Memory B cell (primary cell): ENCODE results near the gene SAV1.
"Not testable (repeated sequence)": the region's sequence is repeated elsewhere in the genome, so short reads cannot be mapped to it uniquely, and the experiment has no call there.

Experiments
- ATAC-seq: fragments of 150-1000 bp; cut with Tn5 transposase; 2 replicates; pipeline ENCODE4 v1.10.0; 2021; ENCODE audit warnings: low read depth, mild to moderate bottlenecking, moderate library complexity
- DNase-seq, 2 donors: peaks; one replicate each; pipeline ENCODE4 v3.0.0; 2022; ENCODE audit warnings: low spot score in 2 of 2
- H3K27ac Mint-ChIP-seq: one replicate; pipeline ENCODE4 v1.8.0; 2022; ENCODE audit warnings: mild to moderate bottlenecking, moderate library complexity, mixed read lengths
- H3K27me3 Mint-ChIP-seq: one replicate; pipeline ENCODE4 v1.8.0; 2022; ENCODE audit warnings: mixed read lengths
- H3K36me3 Mint-ChIP-seq: one replicate; pipeline ENCODE4 v1.8.0; 2022; ENCODE audit warnings: mild to moderate bottlenecking, mixed read lengths
- H3K4me1 Mint-ChIP-seq: one replicate; pipeline ENCODE4 v1.8.0; 2022; ENCODE audit warnings: mixed read lengths
- H3K4me3 Mint-ChIP-seq: one replicate; pipeline ENCODE4 v1.8.0; 2022; ENCODE audit warnings: mild to moderate bottlenecking, moderate library complexity, mixed read lengths
- H3K9me3 Mint-ChIP-seq: one replicate; pipeline ENCODE4 v1.8.0; 2022; ENCODE audit warnings: mixed read lengths

The SAV1 gene

DNA sequence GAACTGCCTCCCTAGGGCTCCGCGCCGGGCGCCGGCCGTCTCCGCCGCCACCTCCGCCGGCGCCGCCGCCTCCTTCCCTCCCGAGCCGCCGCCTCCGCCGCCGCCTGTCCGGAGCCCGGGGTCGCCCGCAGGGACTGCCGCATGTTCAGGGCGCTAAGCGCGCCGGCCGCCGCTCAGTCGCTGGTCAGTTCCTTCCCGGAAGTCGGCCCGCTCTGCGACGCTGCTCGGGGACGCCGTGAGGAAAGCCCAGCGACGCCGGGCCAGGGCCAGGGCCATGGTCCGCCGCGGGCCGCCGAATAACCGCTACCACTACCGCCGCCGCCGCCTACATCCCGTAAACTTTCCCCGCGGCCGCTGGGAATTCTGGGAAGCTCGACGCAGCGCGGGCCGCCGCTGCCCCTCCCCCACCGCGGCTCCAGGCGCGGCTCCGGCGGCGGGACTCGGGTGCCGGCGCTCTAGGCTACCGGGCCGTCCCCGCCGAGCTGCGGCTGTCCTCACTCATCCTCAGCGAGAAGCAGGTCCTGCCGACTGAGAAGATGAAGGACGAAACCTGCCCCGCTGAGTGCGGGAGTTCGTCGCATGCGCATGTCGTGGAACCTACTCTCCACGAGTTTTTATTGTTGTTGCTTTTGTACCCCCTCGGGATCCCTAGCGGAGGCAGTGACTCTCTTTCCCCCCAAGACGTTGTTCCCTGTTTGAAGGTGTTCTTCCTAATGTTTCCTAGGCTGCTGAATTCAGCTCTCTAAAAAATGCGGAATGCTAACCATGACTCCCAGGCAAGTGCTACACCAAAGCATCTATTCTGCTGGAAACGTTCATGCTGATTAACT is at the start of gene SAV1:
Gene SAV1 (minus strand): TSS at position 311 of the 830 bp plus-strand sequence. CDS start 339 bp downstream, outside the sequence.
- peak; percentile 41 to 61 for DNase-seq
- peak; percentile 59 for ATAC-seq
- Mint-ChIP-seq H3K36me3 (peaks cover 10% of the 10 kb centered on the region), H3K27me3 (no peaks in the 10 kb centered on the region), H3K27ac (no peak within 1 kb of the TSS), H3K4me3 (no peak within 1 kb of the TSS), H3K9me3 (no peaks in the 10 kb centered on the region), H3K4me1 (peaks cover 15% of the 10 kb centered on the region)

- no peak overlapping the region for H3K27ac Mint-ChIP-seq
- DNase-seq, result no peak
Measured at GRCh38 chr14:50717811-50718210, 49.7 kb upstream of the SAV1 start.

GRCh38 chr14:50714450-50715073 is 46.5 kb upstream of the SAV1 start:
- Mint-ChIP-seq H3K36me3 (no peaks in the 10 kb centered on the region), H3K9me3 (no peaks in the 10 kb centered on the region), H3K27ac (no peak overlapping the region), H3K27me3 (no peaks in the 10 kb centered on the region), H3K4me1 (no peaks in the 10 kb centered on the region), H3K4me3 (no peak overlapping the region)
- DNase-seq (peak in 1 of 2 donors; percentile 34), ATAC-seq (peak; percentile 84)

More at GRCh38 chr14:50717811-50718210, 49.7 kb upstream of the SAV1 start:
- no peaks in the 10 kb centered on the region for H3K4me1 Mint-ChIP-seq
- H3K9me3 Mint-ChIP-seq, result no peaks in the 10 kb centered on the region
- no peak overlapping the region for H3K4me3 Mint-ChIP-seq
- no peaks in the 10 kb centered on the region for H3K27me3 Mint-ChIP-seq
- ATAC-seq, result no peak
- peaks cover 8% of the 10 kb centered on the region for H3K36me3 Mint-ChIP-seq

DNA sequence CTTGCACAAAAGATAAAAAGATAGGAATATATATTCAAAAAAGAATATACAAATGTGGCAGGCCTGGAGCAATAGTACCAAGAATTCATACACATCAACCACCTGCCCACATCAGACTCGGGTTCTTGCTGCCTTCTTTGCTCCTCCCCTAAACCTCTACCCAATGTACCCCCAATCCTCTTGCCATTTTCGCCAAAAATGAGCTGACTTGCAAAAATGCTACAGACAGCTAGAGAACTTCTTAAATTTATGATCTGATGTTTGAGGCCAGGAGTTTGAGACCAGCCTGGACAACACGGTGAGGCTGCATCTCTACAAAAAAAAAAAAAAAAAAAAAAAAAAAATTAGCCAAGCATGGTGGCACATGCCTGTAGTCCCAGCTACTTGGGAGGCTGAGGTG is 42.9 kb upstream of the SAV1 start:
- ATAC-seq, result no peak
- no peaks in the 10 kb centered on the region for H3K9me3 Mint-ChIP-seq
- H3K4me3 Mint-ChIP-seq, result no peak overlapping the region
- no peaks in the 10 kb centered on the region for H3K27me3 Mint-ChIP-seq
- H3K36me3 Mint-ChIP-seq, result no peaks in the 10 kb centered on the region
- no peak overlapping the region for H3K27ac Mint-ChIP-seq
- no peaks in the 10 kb centered on the region for H3K4me1 Mint-ChIP-seq
- no peak for DNase-seq

DNA sequence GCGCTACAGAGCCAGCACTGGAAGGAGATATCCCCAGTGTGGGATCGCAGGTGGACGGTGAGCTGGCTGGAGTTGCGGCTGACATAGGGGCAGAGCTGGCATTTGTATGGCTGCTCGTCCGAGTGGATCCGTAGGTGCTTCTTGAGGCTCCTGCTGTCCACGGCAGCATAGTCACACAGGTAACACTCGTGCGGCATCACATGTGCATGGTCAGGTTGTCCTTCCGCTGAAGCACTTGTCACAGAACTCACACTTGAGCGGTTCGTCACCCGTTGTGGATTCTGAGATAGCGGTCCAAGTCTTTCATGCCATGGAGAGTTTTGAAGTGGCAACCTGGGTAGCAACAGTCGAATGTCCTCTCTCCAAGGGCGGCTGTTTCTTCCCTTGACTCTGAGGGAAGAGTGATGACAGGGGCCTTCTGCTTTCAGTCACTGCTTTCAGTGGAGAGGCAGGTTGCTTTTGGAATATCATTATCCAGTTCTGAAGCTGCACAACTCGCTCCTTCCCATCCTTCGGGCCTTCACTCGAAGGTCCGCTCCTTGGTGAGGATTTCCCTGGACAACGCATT is 37.0 kb upstream of the SAV1 start:
- no peak for ATAC-seq
- DNase-seq, result no peak
- H3K27me3 Mint-ChIP-seq, result no peaks in the 10 kb centered on the region
- no peak overlapping the region for H3K27ac Mint-ChIP-seq
- H3K4me3 Mint-ChIP-seq, result no peak overlapping the region
- H3K4me1 Mint-ChIP-seq, result no peaks in the 10 kb centered on the region
- H3K9me3 Mint-ChIP-seq, result peaks cover 2% of the 10 kb centered on the region
- H3K36me3 Mint-ChIP-seq, result peaks cover 3% of the 10 kb centered on the region

DNA sequence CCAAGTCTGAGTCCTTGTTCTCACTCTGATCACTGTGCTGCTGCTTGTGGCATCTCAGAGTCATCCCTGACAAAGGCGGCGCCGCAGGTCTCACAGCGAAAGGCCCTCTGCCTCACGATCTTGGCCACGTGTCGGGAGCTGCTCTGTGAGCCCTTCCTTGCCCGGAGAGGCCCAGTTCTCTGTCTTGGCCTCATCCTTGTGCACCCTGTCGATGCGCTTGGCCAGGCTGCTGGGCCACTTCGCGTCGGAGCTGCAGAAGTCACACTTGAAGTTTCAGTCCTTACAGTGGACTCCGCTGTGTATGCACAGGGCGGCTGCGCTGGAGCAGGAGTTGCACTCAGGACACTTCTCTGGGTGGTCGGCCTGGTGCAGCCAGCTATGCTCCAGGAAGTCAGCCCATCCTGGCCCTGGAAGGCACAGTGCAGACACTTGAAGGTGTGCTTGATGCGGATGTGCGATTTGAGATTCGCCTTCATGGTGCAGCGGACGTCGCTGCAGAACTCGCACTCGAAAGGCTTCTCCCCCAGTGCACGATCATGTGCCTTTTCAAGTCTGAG is 36.4 kb upstream of the SAV1 start:
- Mint-ChIP-seq H3K4me3 (no peak overlapping the region), H3K36me3 (peaks cover 3% of the 10 kb centered on the region), H3K4me1 (no peaks in the 10 kb centered on the region), H3K27ac (no peak overlapping the region), H3K9me3 (peaks cover 2% of the 10 kb centered on the region), H3K27me3 (no peaks in the 10 kb centered on the region)
- no peak for ATAC-seq
- DNase-seq, result no peak

- no peak for ATAC-seq
- H3K27me3 Mint-ChIP-seq, result no peaks in the 10 kb centered on the region
Measured at GRCh38 chr14:50697659-50698290, 29.7 kb upstream of the SAV1 start.

DNA sequence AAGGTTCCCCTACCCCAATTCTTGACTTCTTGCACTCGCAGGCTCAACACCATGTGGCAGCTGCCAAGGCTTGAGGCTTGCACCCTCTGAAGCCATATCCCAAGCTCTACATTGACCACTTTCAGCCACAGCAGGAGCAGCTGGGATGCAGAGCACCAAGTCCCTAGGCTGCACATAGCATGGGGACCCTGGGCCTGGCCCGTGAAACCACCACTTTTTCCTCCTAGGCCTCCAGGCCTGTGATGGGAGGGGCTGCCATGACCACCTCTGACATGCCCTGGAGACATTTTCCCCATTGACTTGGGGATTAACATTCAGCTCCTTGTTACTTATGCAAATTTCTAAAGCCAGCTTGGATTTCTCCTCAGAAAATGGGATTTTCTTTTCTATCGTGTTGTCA is 26.2 kb upstream of the SAV1 start:
- not testable (repeated sequence) for H3K4me3 Mint-ChIP-seq, DNase-seq, H3K4me1 Mint-ChIP-seq, H3K27ac Mint-ChIP-seq, H3K27me3 Mint-ChIP-seq, ATAC-seq, H3K36me3 Mint-ChIP-seq, H3K9me3 Mint-ChIP-seq

More at GRCh38 chr14:50697659-50698290, 29.7 kb upstream of the SAV1 start:
- H3K9me3 Mint-ChIP-seq, result peaks cover 9% of the 10 kb centered on the region
- H3K27ac Mint-ChIP-seq, result no peak overlapping the region
- no peak for DNase-seq
- no peak overlapping the region for H3K4me3 Mint-ChIP-seq
- H3K36me3 Mint-ChIP-seq, result peaks cover 10% of the 10 kb centered on the region
- peaks cover 4% of the 10 kb centered on the region for H3K4me1 Mint-ChIP-seq

DNA sequence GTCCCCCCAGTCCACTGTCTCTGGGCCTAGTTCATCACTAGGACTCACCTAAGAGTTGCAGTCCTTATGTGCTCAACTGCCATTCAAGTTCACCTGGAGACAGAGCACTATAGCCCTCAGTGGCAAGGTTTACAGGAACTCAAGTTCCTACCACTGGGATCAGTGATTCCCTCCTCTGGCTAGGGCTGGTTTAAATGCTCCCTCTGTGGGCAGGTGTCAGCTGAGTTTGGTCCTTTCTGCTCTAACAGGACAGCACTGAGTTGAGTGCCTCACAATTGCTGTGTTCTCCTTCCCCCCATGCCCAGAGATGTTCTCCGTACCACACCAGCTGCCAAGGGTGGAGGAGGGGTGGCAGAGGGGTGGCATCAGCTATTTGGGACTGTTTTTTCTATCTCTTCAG is 20.8 kb upstream of the SAV1 start:
- H3K4me3 Mint-ChIP-seq, result no peak overlapping the region
- H3K27ac Mint-ChIP-seq, result no peak overlapping the region
- peaks cover 7% of the 10 kb centered on the region for H3K9me3 Mint-ChIP-seq
- peaks cover 4% of the 10 kb centered on the region for H3K36me3 Mint-ChIP-seq
- ATAC-seq (no peak), DNase-seq (no peak)
- H3K27me3 Mint-ChIP-seq, result no peaks in the 10 kb centered on the region
- no peaks in the 10 kb centered on the region for H3K4me1 Mint-ChIP-seq

DNA sequence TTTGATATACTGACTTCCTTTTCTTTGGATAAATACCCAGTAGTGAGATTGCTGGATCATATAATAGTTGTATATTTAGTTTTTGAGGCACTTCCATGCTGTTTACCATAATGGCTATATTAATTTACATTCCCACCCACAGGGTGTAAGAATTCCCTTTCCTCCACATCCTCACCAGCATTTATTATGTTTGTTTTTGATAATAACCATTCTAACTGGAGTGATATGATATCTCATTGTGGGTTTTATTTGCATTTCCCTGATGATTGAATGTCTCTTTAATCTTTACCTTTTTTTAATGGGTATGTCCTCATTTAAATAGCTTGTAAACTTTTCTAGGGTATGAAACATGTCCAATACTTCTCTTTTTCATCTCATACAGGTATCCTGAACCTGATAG is 11.6 kb upstream of the SAV1 start:
- Mint-ChIP-seq H3K4me3 (no peak overlapping the region), H3K27ac (no peak overlapping the region), H3K9me3 (no peaks in the 10 kb centered on the region), H3K27me3 (no peaks in the 10 kb centered on the region), H3K4me1 (peaks cover 21% of the 10 kb centered on the region), H3K36me3 (no peaks in the 10 kb centered on the region)
- DNase-seq (no peak), ATAC-seq (no peak)

DNA sequence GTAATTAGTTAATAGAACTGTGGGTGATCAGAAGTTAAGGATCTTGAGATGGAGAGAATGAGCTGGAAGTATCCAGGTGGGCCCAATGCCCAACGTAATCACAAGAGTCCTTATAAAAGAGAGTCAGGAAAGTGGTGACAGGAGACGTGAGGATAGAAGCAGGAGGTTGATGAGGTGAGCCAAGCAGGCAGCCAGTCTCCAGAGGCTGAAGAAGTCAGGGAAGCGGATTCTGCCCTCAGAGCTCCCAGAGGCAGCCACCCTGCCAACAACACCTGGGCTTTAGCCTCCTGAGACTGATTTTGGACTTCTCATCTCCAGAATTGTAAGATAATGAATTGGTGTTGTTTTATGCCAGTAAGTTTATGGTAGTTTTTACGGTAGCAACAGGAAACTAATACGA is 10.1 kb upstream of the SAV1 start:
- H3K27ac Mint-ChIP-seq, result peak overlapping the region; percentile 76
- H3K36me3 Mint-ChIP-seq, result no peaks in the 10 kb centered on the region

DNA sequence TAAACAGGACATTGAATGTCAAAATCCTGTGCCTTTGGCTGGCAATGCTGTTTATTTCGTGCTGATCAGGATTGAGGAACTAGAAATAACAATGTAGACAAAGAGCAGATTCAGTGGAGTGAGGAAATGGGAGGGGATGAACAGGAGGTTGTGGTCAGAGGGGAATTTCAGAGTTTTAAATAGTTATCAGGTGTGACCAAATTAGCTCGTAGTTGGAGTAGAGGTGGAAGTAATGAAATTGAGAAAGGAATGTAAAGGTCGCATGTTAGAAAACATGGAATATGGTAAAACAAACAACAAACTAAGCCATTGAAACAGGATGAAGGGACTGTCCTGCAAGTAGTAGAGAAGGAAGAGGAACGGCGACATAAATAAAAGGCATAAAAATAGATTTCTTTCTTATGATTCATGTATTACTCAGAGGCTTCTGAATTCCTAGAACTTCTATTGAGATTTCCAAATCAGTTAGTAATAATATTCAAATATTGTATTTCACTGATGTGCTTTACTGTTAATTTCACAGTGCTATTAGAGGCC is 9.5 kb upstream of the SAV1 start:
- Mint-ChIP-seq H3K4me3 (peak overlapping the region; percentile 56), H3K4me1 (peaks cover 21% of the 10 kb centered on the region), H3K27ac (peak overlapping the region; percentile 76), H3K9me3 (no peaks in the 10 kb centered on the region), H3K36me3 (no peaks in the 10 kb centered on the region), H3K27me3 (no peaks in the 10 kb centered on the region)
- peak; percentile 96 for ATAC-seq
- DNase-seq, result no peak

More for the DNA sequence above, 10.1 kb upstream of the SAV1 start:
- Mint-ChIP-seq H3K27me3 (no peaks in the 10 kb centered on the region), H3K4me3 (peak overlapping the region; percentile 1), H3K4me1 (peaks cover 21% of the 10 kb centered on the region), H3K9me3 (no peaks in the 10 kb centered on the region)
- DNase-seq (no peak), ATAC-seq (no peak)

DNA sequence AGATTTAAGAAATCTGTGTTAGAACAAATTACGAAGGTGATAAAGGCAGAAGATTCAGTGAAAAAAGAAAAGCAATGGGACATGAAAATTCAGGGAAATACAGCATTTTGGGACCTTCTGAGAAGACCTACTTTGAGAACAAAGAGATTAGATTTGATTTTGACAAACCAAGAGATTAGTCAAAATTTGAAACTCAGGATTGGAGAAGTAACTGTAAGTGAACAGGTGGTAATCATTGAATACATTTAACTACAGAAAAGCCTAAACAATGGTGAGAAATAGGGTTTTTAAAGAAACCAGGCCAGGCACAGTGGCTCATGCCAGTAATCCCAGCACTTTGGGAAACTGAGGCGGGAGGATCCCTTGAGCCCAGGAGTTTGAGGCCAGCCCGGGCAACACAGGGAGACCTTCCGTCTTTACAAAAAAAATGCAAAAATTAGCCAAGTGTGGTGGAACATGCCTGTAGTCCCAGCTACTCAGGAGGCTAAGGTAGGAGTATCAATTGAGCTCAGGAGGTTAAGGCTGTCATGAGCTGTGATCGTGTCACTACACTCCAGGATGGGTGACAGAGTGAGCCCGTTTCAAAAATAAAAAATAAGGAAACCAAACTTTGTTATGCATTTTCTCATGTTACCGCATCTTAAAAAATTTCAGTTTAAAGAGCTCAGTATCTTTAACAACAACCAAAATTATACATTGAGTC is 8.9 kb upstream of the SAV1 start:
- ATAC-seq (peak; percentile 44), DNase-seq (no peak)
- H3K27ac Mint-ChIP-seq, result peak overlapping the region; percentile 76
- peaks cover 21% of the 10 kb centered on the region for H3K4me1 Mint-ChIP-seq
- peak overlapping the region; percentile 56 for H3K4me3 Mint-ChIP-seq
- H3K9me3 Mint-ChIP-seq, result no peaks in the 10 kb centered on the region
- no peaks in the 10 kb centered on the region for H3K27me3 Mint-ChIP-seq
- H3K36me3 Mint-ChIP-seq, result no peaks in the 10 kb centered on the region
